Testis (tissue), 2 donors: ENCODE results near the gene DRAP1.

ENCODE experiments used
- CTCF ChIP-seq, 3 experiments: fragments of 450-650 bp in 2 of 3; fragments of 200-600 bp in 1 of 3; sonication (generic) in 1 of 3; IDR thresholded peaks; one replicate each; pipeline ENCODE4 v1.5.1; 2016 to 2019; ENCODE audit warnings: antibody characterized with exemption in 3 of 3, mild to moderate bottlenecking in 2 of 3, moderate library complexity in 1 of 3
- POLR2A ChIP-seq: fragments of 450-650 bp; IDR thresholded peaks from one replicate; pipeline ENCODE4 v1.6.1; 2017; ENCODE audit warnings: antibody characterized with exemption, mild to moderate bottlenecking, moderate library complexity

- TF ChIP-seq POLR2A (no peak), CTCF (IDR thresholded peaks at IDR 0.05) (no peak)
Measured at GRCh38 chr11:65886826-65887722, 32.2 kb upstream of the DRAP1 start.
